ENCODE measurements around the gene TTC39B. TPM values are rescaled to one million over a fixed set of nuclear protein-coding genes. Genes with fewer than 3 reads are reported as not detected.
"Not testable (repeated sequence)": the region's sequence is repeated elsewhere in the genome, so short reads cannot be mapped to it uniquely, and the experiment has no call there.

Gene TTC39B
- total RNA-seq, 2 donors from 2014 or later = 53.5 to 69.5 TPM

DNA sequence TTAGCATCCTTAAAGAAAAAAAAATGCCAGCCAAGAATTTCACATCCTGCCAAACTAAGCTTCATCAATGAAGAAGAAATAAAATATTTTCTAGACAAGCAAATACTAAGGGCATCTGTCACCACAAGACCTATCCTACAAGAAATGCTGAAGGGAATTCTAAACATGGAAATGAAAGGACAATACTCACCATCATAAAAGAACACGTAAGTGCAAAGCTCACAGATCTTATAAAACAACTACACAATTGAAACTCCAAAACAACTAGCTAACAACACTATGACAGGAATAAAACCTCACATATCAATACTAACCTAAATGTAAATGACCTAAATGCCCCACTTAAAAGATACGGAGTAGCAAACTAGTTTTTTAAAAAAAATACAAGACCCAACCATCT lies 71.4 kb downstream of the TTC39B start:
- WGBS, 2 experiments (ENCODE audit: insufficient coverage in 1 of 2, insufficient read length in 1 of 2) = 88 to 100% methylated on average over 1 to 2 of the region's 2 CpGs
- no peaks in the 10 kb centered on the region for H3K27me3 Mint-ChIP-seq (ENCODE audit: insufficient read depth)
- TF ChIP-seq CTCF (conservative IDR thresholded peaks at IDR 0.05) = no peak
- Histone ChIP-seq H3K36me3 (ENCODE audit: control insufficient read depth, insufficient read depth, low read length) (peaks cover 17% of the 10 kb centered on the region), H3K27me3 (ENCODE audit: control insufficient read depth, insufficient read depth, low read length, poor library complexity, severe bottlenecking) (no peaks in the 10 kb centered on the region), H3K9ac (ENCODE audit: extremely low read depth, low read length, poor library complexity, severe bottlenecking) (no peak overlapping the region), H3K9me3 (ENCODE audit: control insufficient read depth, low read length) (peaks cover 46% of the 10 kb centered on the region), H3K27ac (ENCODE audit: low read depth, low read length) (no peak overlapping the region), H3K4me3 (ENCODE audit: low read length) (peak overlapping the region; percentile 62), H3K4me1 (ENCODE audit: control insufficient read depth, insufficient read depth, low read length) (no peaks in the 10 kb centered on the region)
- H3K4me3 Mint-ChIP-seq = no peak overlapping the region
- peaks cover 66% of the 10 kb centered on the region for H3K36me3 Mint-ChIP-seq (ENCODE audit: low read depth)
- no peak overlapping the region for H3K27ac Mint-ChIP-seq
- peaks cover 66% of the 10 kb centered on the region for H3K9me3 Mint-ChIP-seq
- DNase-seq = no peak
- peaks cover 10% of the 10 kb centered on the region for H3K4me1 Mint-ChIP-seq

- Histone ChIP-seq H3K9me3 (ENCODE audit: control insufficient read depth, low read length) (peaks cover 40% of the 10 kb centered on the region), H3K36me3 (ENCODE audit: control insufficient read depth, insufficient read depth, low read length) (peaks cover 14% of the 10 kb centered on the region)
- H3K9ac ChIP-seq (ENCODE audit: extremely low read depth, low read length, poor library complexity, severe bottlenecking); H3K27ac ChIP-seq (ENCODE audit: low read depth, low read length); H3K27me3 Mint-ChIP-seq (ENCODE audit: insufficient read depth); H3K4me1 Mint-ChIP-seq; H3K4me3 ChIP-seq (ENCODE audit: low read length); H3K4me1 ChIP-seq (ENCODE audit: control insufficient read depth, insufficient read depth, low read length); DNase-seq; H3K4me3 Mint-ChIP-seq; H3K27me3 ChIP-seq (ENCODE audit: control insufficient read depth, insufficient read depth, low read length, poor library complexity, severe bottlenecking); H3K27ac Mint-ChIP-seq: not testable (repeated sequence)
- Mint-ChIP-seq H3K36me3 (ENCODE audit: low read depth) (peaks cover 57% of the 10 kb centered on the region), H3K9me3 (peaks cover 64% of the 10 kb centered on the region)
- WGBS, 2 experiments (ENCODE audit: insufficient coverage in 1 of 2, insufficient read length in 1 of 2) = 96 to 98% methylated on average over 5 to 22 of the region's 41 CpGs
Measured at GRCh38 chr9:15233941-15234490, 73.0 kb downstream of the TTC39B start.

DNA sequence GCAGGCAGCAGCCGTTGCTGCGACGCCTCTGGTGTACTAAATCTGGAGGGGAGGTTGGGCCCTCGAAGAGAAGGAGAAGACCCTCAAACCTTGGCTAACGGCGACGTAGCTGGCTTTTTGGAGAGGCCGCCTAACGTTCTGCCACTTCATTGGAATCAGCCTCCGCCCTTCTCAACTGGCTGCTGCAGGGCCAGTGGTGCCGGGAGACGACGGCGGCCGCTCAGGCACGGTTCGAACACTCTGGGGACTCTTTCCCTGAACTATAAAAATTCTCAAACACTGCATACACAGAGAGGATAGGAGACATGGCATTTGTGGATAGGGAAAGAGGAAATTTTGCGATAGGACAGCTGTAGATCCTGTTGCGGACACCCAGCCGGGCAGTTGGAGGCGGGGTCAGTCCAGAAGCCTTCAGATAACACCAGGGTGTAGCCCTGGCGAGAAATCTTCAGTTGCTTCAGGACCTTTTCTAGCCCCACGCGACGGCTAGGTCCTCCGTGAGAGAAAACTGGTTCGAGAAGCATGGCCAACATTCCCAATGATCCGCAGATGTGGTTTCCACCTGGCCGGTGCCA lies 74.2 kb downstream of the TTC39B start:
- not testable (repeated sequence) for H3K27ac Mint-ChIP-seq; H3K4me3 ChIP-seq (ENCODE audit: low read length); H3K27me3 Mint-ChIP-seq (ENCODE audit: insufficient read depth); H3K9ac ChIP-seq (ENCODE audit: extremely low read depth, low read length, poor library complexity, severe bottlenecking); H3K4me3 Mint-ChIP-seq; H3K4me1 ChIP-seq (ENCODE audit: control insufficient read depth, insufficient read depth, low read length); H3K27ac ChIP-seq (ENCODE audit: low read depth, low read length); H3K4me1 Mint-ChIP-seq; H3K27me3 ChIP-seq (ENCODE audit: control insufficient read depth, insufficient read depth, low read length, poor library complexity, severe bottlenecking)
- Histone ChIP-seq H3K36me3 (ENCODE audit: control insufficient read depth, insufficient read depth, low read length) (peaks cover 14% of the 10 kb centered on the region), H3K9me3 (ENCODE audit: control insufficient read depth, low read length) (peaks cover 28% of the 10 kb centered on the region)
- peak; percentile 52 for DNase-seq
- 96 to 97% methylated on average over 5 to 29 of the region's 29 CpGs for WGBS, 2 experiments (ENCODE audit: insufficient coverage in 1 of 2, insufficient read length in 1 of 2)
- Mint-ChIP-seq H3K36me3 (ENCODE audit: low read depth) (peaks cover 45% of the 10 kb centered on the region), H3K9me3 (peaks cover 52% of the 10 kb centered on the region)

DNA sequence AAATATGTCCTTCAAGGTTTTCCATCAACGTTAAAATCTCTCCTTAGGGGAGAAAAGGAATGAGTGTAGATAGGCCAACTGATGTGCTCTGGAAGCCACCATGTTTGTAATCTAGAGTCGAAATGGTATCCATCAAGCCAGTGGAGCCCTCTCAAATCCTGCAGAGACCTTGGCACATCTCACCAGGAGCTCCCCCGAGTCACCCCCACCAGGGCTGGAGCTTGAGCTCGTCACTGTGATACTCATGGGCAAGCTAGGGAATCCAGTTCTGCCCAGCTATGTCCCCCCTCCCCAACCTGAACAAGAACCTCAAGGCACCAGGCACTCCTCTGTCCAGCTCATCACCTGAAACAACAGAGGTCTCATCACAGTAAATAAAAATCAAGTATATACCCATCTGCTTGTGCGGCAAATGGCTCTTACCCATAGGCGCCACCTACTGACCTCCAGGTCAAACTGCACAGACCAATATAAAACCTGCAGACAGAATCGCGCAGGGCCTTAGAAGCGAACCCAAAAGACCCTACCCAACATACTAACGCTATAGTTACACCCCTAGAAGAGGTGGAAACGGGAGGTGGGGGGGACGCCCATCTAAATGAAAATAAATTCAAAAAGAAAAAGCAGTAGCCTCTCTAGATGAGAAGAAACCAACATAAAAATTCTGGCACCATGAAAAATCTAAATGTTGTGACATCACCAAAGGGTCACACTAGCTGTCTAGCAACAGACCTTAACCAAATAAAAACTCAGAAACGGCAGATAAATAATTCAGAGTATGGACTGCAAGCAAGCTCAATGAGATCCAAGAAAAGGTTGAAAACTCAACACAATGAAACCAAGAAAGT lies 75.0 kb downstream of the TTC39B start:
- Mint-ChIP-seq H3K27me3 (ENCODE audit: insufficient read depth) (no peaks in the 10 kb centered on the region), H3K9me3 (peaks cover 45% of the 10 kb centered on the region), H3K4me1 (peaks cover 5% of the 10 kb centered on the region), H3K4me3 (no peak overlapping the region), H3K36me3 (ENCODE audit: low read depth) (peaks cover 37% of the 10 kb centered on the region), H3K27ac (no peak overlapping the region)
- Histone ChIP-seq H3K9me3 (ENCODE audit: control insufficient read depth, low read length) (peaks cover 20% of the 10 kb centered on the region), H3K36me3 (ENCODE audit: control insufficient read depth, insufficient read depth, low read length) (peaks cover 13% of the 10 kb centered on the region), H3K9ac (ENCODE audit: extremely low read depth, low read length, poor library complexity, severe bottlenecking) (no peak overlapping the region), H3K27me3 (ENCODE audit: control insufficient read depth, insufficient read depth, low read length, poor library complexity, severe bottlenecking) (no peaks in the 10 kb centered on the region), H3K4me1 (ENCODE audit: control insufficient read depth, insufficient read depth, low read length) (no peaks in the 10 kb centered on the region), H3K4me3 (ENCODE audit: low read length) (no peak overlapping the region), H3K27ac (ENCODE audit: low read depth, low read length) (no peak overlapping the region)
- TF ChIP-seq CTCF (conservative IDR thresholded peaks at IDR 0.05) = peak; percentile 86
- DNase-seq = peak; percentile 79
- 57 to 94% methylated on average over 4 to 13 of the region's 13 CpGs for WGBS, 2 experiments (ENCODE audit: insufficient coverage in 1 of 2, insufficient read length in 1 of 2)

Measured in endodermal cell (in vitro differentiated cells).